PC-9 (cell line): ENCODE measurements around the gene IL1RAP.

ENCODE experiments used
- CTCF ChIP-seq: fragments of 200-600 bp; sonication (generic); conservative IDR thresholded peaks from 2 replicates; pipeline ENCODE4 v1.6.1; 2017; ENCODE audit warnings: mixed run types, antibody characterized with exemption, mild to moderate bottlenecking, moderate library complexity
- EZH2 ChIP-seq: fragments of 200-600 bp; sonication (generic); IDR thresholded peaks from 2 replicates; pipeline ENCODE4 v1.8.0; 2017; ENCODE audit warnings: antibody characterized with exemption, low read depth

- TF ChIP-seq EZH2, result no peak
- TF ChIP-seq CTCF, result no peak
Observed at GRCh38 chr3:190631295-190631694, 117.4 kb downstream of the IL1RAP start.
